Common myeloid progenitor, CD34-positive (primary cell): ENCODE data around the gene CEP164.

Experiments
- CTCF ChIA-PET: fragments of 350-600 bp; sonication (Branson Sonifier 250); formaldehyde crosslinking; loops from one replicate; lab custom pipeline; 2021; ENCODE audit warnings: antibody characterized with exemption; lab: Charles Lee
- POLR2A ChIA-PET: fragments of 350-600 bp; sonication (Branson Sonifier 250); formaldehyde crosslinking; loops from one replicate; lab custom pipeline; 2021; ENCODE audit warnings: antibody characterized with exemption; lab: Charles Lee
- DNase-seq, 3 donors: peaks; one replicate each; pipeline versions ENCODE4 v3.0.0 to v3.0.0-alpha.2; 2013
- H3K27ac ChIP-seq, 2 experiments: 1 replicate in 1 of 2; 2 replicates in 1 of 2; pipeline ENCODE4 v1.7.0; 2013; ENCODE audit warnings: inconsistent platforms in 2 of 2, low read length in 2 of 2, mild to moderate bottlenecking in 2 of 2, low read depth in 1 of 2, moderate library complexity in 1 of 2; ENCODE audit not compliant: severe bottlenecking in 2 of 2, insufficient read depth in 1 of 2, poor library complexity in 1 of 2
- H3K27me3 ChIP-seq, 5 experiments: replicated peaks in 2 of 5; 1 replicate in 3 of 5; 2 replicates in 2 of 5; pipeline versions ENCODE4 v1.6.1 to v1.7.0; 2013; ENCODE audit warnings: low read length in 4 of 5, mild to moderate bottlenecking in 2 of 5, moderate library complexity in 2 of 5, inconsistent platforms in 1 of 5; ENCODE audit not compliant: insufficient read depth in 5 of 5, control insufficient read depth in 4 of 5
- H3K36me3 ChIP-seq, 4 experiments: 1 replicate in 2 of 4; 2 replicates in 2 of 4; pipeline versions ENCODE4 v1.6.1 to v1.7.0; 2013; ENCODE audit warnings: low read length in 3 of 4, control low read depth in 1 of 4, mild to moderate bottlenecking in 1 of 4; ENCODE audit not compliant: control insufficient read depth in 4 of 4, insufficient read depth in 4 of 4
- H3K4me1 ChIP-seq, 4 experiments: 1 replicate in 3 of 4; 2 replicates in 1 of 4; pipeline versions ENCODE4 v1.6.1 to v1.7.1; 2013; ENCODE audit warnings: low read length in 3 of 4, mild to moderate bottlenecking in 3 of 4, control low read depth in 1 of 4, inconsistent platforms in 1 of 4, moderate library complexity in 1 of 4; ENCODE audit not compliant: control insufficient read depth in 4 of 4, insufficient read depth in 4 of 4; ENCODE audit errors: control extremely low read depth in 1 of 4
- H3K4me3 ChIP-seq, 7 experiments: 1 replicate in 4 of 7; 2 replicates in 3 of 7; pipeline versions ENCODE4 v1.5.1 to v1.7.0; 2013; ENCODE audit warnings: mild to moderate bottlenecking in 7 of 7, low read length in 6 of 7, moderate library complexity in 6 of 7, inconsistent platforms in 2 of 7, low read depth in 2 of 7, control low read depth in 1 of 7; ENCODE audit not compliant: insufficient read depth in 4 of 7, control insufficient read depth in 1 of 7; ENCODE audit errors: extremely low read depth in 1 of 7
- H3K9me3 ChIP-seq, 5 experiments: 1 replicate in 4 of 5; 2 replicates in 1 of 5; pipeline versions ENCODE4 v1.6.1 to v1.7.1; 2013; ENCODE audit warnings: low read length in 4 of 5, mild to moderate bottlenecking in 2 of 5, inconsistent platforms in 1 of 5, low read depth in 1 of 5, moderate library complexity in 1 of 5; ENCODE audit not compliant: control insufficient read depth in 4 of 5, insufficient read depth in 2 of 5; ENCODE audit errors: control extremely low read depth in 1 of 5
- WGBS: methylation state at CpG from one replicate; pipeline ENCODE4 v1.1.5; 2013; ENCODE audit not compliant: insufficient coverage; 5-methylcytosine and 5-hydroxymethylcytosine counted together

Gene CEP164

DNA sequence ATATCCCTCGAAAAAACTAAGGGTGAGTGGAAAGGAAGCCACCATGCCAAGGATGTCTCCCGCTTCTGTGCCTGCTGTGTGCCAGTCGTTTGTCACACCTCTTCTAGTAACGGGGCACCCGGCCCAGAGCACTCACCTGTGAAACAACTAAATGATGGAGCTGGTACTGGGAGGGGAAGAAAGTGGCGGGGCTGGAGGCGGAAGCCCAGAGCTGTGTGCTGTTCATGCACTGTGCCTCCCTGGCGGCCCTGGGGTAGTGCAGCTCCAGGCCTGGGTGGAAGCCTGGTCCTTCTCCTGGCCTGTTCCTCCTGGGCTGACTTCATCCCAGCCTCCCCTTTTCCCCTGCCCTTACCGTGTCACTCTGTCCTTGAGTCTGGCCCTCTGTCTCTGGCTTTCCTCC lies 130.2 kb downstream of the CEP164 start:
- DNase-seq = no peak
- Histone ChIP-seq H3K27ac (no peak overlapping the region), H3K9me3 (peaks cover 0 to 8% (median 4%) of the 10 kb centered on the region in 5 experiments), H3K4me1 (no peaks in the 10 kb centered on the region), H3K27me3 (no peaks in the 10 kb centered on the region), H3K4me3 (no peak overlapping the region), H3K36me3 (no peaks in the 10 kb centered on the region)
- ChIA-PET POLR2A (no interaction called here), CTCF (interaction anchor here (0.9 to 1.2 kb wide), 2 partner anchors 10 to 351 kb away, joined by 3 to 4 read pairs; no protein-coding TSS in a partner anchor)
- 89% methylated on average over 8 of the region's 9 CpGs for WGBS

DNA sequence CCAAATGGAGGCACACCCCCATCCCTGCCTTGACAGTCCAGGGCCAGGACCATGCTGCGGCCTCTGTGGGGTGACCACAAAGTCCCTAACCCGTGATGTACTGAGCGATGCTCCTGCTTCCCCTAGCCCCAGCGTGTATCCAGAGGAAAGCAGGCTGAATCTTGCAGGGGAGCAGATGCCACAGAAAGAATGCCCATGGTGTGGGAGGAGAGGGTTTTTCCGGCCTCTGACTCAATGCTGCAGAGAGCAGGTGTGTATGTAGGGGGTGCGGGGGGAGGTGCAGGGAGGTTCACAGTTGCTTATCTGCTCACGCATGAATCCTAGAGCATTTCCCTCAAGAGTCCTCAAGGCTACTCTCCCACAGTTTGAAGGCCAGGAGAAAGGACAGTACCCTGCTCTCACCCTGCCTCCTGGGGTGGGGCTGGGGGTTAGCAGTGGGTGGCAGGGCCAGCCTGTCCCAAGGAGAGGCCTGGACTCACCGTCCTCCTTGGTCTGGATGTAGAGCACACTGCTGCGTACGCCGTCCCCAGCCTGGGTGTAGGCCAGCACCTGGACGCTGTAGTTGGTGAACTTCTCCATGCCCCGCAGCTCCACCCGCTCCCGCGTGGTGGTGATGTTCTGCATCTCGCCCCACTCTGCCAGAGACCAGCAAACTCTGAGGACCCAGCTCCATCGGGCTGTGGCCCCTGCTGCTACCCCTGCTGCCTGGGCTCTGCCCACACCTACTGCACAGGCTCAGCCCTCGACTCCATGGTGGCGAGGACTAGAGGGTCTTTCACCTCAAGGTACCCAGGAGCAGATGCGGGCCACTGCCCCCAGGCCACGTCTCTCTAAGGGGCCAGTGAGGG lies 130.8 kb downstream of the CEP164 start:
- ChIA-PET POLR2A (no interaction called here), CTCF (interaction anchor here (0.9 to 1.3 kb wide), 3 partner anchors 10 to 357 kb away, joined by 3 to 4 read pairs (median 3); no protein-coding TSS in a partner anchor)
- no peaks in the 10 kb centered on the region for H3K36me3 ChIP-seq
- no peaks in the 10 kb centered on the region for H3K27me3 ChIP-seq
- no peak for DNase-seq
- no peak overlapping the region for H3K4me3 ChIP-seq
- H3K4me1 ChIP-seq = no peaks in the 10 kb centered on the region
- H3K27ac ChIP-seq = no peak overlapping the region
- peaks cover 0 to 7% (median 2%) of the 10 kb centered on the region in 5 experiments for H3K9me3 ChIP-seq
- 95% methylated on average over 22 of the region's 22 CpGs for WGBS

DNA sequence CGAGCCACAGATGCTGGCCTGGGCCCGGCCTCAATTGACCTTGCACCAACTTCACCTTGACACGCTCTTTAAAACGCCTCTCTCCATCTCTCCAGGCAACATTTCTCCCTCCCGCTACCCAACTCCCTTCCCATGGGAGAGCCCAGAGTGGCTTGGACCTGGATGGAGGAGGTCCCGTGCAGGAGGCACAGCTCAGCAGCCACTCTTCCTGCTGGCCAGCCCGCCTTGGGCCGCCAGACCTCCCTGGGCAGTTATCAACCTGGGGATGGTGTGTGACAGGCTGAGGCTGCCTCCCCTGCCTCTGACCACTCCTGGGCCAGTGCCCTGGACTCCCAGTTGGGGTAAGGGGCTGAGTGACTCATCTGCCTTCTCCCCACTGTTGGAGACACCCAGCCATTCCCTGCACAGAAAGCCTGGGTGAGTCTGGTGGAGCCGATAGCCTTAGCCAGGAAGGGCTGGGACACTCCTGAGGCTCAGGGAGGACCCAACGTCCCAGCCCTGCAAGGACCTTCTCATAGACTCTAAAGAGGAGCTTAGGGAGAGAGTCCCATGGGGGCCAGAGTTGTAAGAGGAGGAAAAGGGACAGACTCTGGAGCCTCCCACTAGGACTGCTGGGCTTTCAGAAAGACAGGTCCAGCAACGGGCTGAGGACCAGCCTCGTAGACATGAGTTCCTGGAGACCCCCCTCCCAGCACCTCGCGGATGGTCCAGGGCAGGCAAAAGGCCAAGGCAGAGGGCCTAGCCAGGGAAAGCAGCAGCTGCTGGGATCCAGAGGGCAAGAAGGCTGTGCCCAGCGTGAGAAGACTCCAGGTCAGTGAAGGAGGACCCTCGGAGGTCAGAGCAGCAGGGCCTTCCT lies 131.7 kb downstream of the CEP164 start:
- no peaks in the 10 kb centered on the region for H3K36me3 ChIP-seq
- CTCF ChIA-PET = interaction anchor here (0.9 to 1.3 kb wide), 3 partner anchors 11 to 356 kb away, joined by 3 to 4 read pairs (median 4); no protein-coding TSS in a partner anchor
- DNase-seq = no peak
- 88% methylated on average over 9 of the region's 16 CpGs for WGBS
- H3K4me3 ChIP-seq = no peak overlapping the region
- POLR2A ChIA-PET = no interaction called here
- H3K4me1 ChIP-seq = no peaks in the 10 kb centered on the region
- H3K27me3 ChIP-seq = peaks cover 0 to 1% (median 0%) of the 10 kb centered on the region in 5 experiments
- H3K27ac ChIP-seq = no peak overlapping the region
- H3K9me3 ChIP-seq = peaks cover 0 to 6% (median 0%) of the 10 kb centered on the region in 5 experiments

DNA sequence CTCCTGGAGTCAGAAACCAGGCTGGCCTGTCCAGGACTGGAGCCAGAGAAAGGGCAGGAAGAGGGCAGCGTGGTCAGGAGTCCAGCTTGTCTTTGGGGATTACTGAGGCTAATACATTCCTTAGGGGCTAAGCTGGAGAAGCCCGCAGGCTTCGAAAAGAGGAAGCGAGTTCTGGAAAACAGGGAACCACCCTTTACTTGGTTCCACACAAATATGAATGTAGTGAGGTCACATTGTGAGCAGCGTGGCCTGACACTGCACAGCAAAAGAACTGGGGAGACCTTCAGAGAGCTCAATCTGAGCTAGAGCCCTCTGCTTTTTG lies 132.3 kb downstream of the CEP164 start:
- Histone ChIP-seq H3K27me3 (peaks cover 0 to 1% (median 0%) of the 10 kb centered on the region in 5 experiments), H3K4me3 (no peak overlapping the region), H3K4me1 (no peaks in the 10 kb centered on the region), H3K9me3 (peaks cover 0 to 3% (median 0%) of the 10 kb centered on the region in 5 experiments), H3K27ac (no peak overlapping the region), H3K36me3 (no peaks in the 10 kb centered on the region)
- CTCF ChIA-PET = interaction anchor here (0.9 to 1.3 kb wide), 3 partner anchors 10 to 356 kb away, joined by 3 to 4 read pairs (median 4); no protein-coding TSS in a partner anchor
- 64% methylated on average over 5 of the region's 5 CpGs for WGBS
- DNase-seq = no peak
- POLR2A ChIA-PET = no interaction called here

DNA sequence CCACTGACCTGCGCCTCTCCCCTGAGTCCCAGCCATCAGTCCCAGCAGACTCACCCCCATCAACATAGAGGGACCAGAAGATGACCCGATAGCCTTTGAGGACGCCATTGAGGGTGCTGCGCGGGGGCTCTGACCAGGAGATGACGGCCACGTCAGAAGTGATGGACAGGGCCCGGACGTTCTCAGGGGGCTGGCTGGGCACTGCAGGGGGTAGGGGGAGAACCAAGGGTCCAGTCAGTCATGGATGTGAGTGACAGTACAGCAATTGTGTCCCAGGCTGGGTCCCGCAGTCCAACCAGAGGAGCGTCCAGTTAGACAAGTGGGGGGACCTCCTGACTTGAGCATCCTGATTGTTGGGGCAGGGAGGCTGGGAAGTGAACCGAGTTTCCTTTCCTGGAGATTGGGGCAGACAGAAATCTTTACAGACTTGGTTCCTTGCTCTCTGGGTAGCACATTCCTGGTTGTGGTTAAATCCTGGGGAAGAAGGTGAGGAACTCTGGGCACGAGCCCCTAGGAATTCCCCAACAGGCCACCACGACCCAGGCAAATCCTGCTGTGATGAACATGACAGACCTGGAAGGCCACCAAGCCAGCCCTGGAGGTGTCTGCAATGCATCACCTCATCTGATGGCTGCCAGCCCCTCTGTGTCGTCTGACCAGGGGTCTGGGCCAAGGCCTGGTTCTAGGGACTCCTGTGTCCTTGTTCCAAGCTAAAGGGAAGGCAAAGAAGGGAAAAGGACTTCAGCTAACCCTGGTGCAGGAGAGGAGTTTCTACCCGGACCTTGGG lies 133.9 kb downstream of the CEP164 start:
- no peaks in the 10 kb centered on the region for H3K4me1 ChIP-seq
- no peaks in the 10 kb centered on the region for H3K9me3 ChIP-seq
- no peaks in the 10 kb centered on the region for H3K36me3 ChIP-seq
- no peak overlapping the region for H3K4me3 ChIP-seq
- 96% methylated on average over 9 of the region's 16 CpGs for WGBS
- H3K27me3 ChIP-seq = peaks cover 0 to 1% (median 0%) of the 10 kb centered on the region in 5 experiments
- CTCF ChIA-PET = no interaction called here
- DNase-seq = no peak
- POLR2A ChIA-PET = no interaction called here
- H3K27ac ChIP-seq = no peak overlapping the region

DNA sequence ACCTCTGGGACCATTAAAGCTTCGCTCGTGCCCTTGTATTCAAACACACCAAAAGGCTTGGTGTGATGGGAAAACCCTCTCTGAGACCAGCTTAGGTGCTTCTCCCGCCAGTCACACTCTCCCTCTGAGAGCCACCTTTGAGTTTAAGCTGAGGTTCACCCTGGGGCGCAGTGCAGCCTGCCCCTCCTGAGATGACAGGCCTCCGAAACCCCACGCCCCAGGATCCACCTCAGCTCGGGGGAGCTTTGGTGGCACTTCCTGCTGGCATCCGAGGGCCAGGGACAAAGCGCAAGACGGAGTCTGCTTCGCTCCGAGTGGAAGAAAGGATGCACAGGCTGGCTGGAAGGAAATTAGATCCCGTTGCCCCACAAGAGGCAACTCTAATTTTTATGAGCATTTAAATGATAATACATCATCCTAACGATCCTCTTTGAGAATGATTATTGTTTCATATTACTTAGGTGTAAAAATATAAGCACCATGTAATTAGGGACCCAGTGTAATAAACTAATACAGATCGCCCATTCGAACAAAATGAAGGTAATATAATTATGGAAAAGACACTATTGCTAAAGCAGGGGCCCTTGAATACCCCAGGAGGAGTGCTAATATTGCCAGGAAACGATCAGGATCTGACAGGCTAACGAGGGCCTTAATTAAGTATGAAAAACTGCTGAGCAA lies 134.7 kb downstream of the CEP164 start:
- no peaks in the 10 kb centered on the region for H3K36me3 ChIP-seq
- H3K27me3 ChIP-seq = peaks cover 0 to 1% (median 0%) of the 10 kb centered on the region in 5 experiments
- ChIA-PET CTCF (no interaction called here), POLR2A (no interaction called here)
- H3K4me3 ChIP-seq = no peak overlapping the region
- H3K4me1 ChIP-seq = no peaks in the 10 kb centered on the region
- WGBS = over 99% methylated on average over 12 of the region's 18 CpGs
- DNase-seq = no peak
- no peaks in the 10 kb centered on the region for H3K9me3 ChIP-seq
- H3K27ac ChIP-seq = no peak overlapping the region
